ENCODE results near the gene SLC1A3. TPM values are rescaled to one million over a fixed set of nuclear protein-coding genes. Genes with fewer than 3 reads are reported as not detected.

SLC1A3 gene
- total RNA-seq, 1 experiment from 2014 or later: 6.0 TPM

DNA sequence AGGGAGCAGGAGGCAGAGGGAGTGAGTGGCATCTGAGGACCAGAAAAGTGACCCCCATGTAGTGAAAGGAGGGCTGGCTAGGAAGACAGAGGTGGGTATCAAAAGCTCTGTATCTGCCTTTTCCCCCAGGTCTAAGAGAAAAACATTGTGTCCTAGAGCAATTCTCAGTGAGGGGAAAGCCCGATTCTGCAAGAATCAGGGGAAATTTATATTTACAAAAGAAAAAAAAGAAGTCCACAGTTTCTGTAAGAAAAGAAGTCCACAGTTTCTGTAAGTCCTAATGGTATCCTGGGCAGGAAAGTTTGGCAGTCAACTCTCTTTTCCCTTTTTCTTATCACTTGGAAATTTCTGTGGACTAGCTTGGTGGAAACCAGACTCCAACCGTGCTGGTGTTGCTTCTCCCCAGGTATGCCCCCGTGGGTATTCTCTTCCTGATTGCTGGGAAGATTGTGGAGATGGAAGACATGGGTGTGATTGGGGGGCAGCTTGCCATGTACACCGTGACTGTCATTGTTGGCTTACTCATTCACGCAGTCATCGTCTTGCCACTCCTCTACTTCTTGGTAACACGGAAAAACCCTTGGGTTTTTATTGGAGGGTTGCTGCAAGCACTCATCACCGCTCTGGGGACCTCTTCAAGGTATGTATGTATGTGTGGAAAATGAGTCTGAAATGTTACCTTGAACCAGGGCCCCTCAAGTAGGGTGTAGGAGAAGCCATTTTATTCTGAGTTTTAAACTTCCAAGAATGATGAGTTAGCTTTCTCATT, 73.0 kb downstream of the SLC1A3 start:
- intact Hi-C loops (cut with micrococcal nuclease; ENCODE audit: unreplicated experiment): no loop called here

GRCh38 chr5:36680066-36680465, 73.7 kb downstream of the SLC1A3 start:
- DNase-seq: no peak
- no TSS peak for BruUV-seq (replicated peaks)
- CTCF ChIA-PET: no interaction called here

More for the DNA sequence above, 73.0 kb downstream of the SLC1A3 start:
- Mint-ChIP-seq H3K27ac (ENCODE audit: unreplicated experiment) (no peak overlapping the region), H3K4me3 (ENCODE audit: low read depth, unreplicated experiment) (no peak overlapping the region), H3K9me3 (ENCODE audit: low read depth, unreplicated experiment) (no peaks in the 10 kb centered on the region), H3K4me1 (ENCODE audit: low read depth, unreplicated experiment) (no peaks in the 10 kb centered on the region), H3K36me3 (ENCODE audit: insufficient read depth, unreplicated experiment) (no peaks in the 10 kb centered on the region), H3K27me3 (ENCODE audit: unreplicated experiment) (peaks cover 13% of the 10 kb centered on the region)
- no peak for DNase-seq
- TF ChIP-seq, protein P1, sequence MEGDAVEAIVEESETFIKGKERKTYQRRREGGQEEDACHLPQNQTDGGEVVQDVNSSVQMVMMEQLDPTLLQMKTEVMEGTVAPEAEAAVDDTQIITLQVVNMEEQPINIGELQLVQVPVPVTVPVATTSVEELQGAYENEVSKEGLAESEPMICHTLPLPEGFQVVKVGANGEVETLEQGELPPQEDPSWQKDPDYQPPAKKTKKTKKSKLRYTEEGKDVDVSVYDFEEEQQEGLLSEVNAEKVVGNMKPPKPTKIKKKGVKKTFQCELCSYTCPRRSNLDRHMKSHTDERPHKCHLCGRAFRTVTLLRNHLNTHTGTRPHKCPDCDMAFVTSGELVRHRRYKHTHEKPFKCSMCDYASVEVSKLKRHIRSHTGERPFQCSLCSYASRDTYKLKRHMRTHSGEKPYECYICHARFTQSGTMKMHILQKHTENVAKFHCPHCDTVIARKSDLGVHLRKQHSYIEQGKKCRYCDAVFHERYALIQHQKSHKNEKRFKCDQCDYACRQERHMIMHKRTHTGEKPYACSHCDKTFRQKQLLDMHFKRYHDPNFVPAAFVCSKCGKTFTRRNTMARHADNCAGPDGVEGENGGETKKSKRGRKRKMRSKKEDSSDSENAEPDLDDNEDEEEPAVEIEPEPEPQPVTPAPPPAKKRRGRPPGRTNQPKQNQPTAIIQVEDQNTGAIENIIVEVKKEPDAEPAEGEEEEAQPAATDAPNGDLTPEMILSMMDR (IDR thresholded peaks at IDR 0.05; ENCODE audit: unreplicated experiment): no peak
- BruUV-seq (replicated peaks): no TSS peak
- CTCF ChIA-PET: no interaction called here

DNA sequence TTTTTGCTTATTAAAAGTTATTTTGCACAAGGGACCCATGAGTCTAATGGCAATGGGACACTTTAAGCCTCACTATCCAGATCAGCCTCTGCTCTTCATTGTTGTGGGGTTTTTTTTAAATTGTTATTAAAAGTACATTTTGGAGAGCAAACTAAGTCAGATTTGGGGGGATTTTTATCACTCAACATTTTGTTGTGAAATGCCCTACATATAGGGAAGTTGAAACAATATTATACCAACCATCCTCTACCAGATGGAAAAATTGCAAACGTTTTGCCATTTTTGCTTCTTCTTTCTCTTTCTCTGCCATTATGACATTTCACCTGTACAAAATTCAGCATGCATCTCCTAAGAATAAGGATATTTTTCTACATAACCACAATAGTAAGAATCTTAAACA, 75.3 kb downstream of the SLC1A3 start:
- peaks cover 13% of the 10 kb centered on the region for H3K27me3 Mint-ChIP-seq (ENCODE audit: unreplicated experiment)
- BruUV-seq (replicated peaks): no TSS peak
- no peak for DNase-seq
- intact Hi-C loops (cut with micrococcal nuclease; ENCODE audit: unreplicated experiment): no loop called here
- H3K9me3 Mint-ChIP-seq (ENCODE audit: low read depth, unreplicated experiment): no peaks in the 10 kb centered on the region
- no peak overlapping the region for H3K27ac Mint-ChIP-seq (ENCODE audit: unreplicated experiment)
- H3K36me3 Mint-ChIP-seq (ENCODE audit: insufficient read depth, unreplicated experiment): no peaks in the 10 kb centered on the region
- no peaks in the 10 kb centered on the region for H3K4me1 Mint-ChIP-seq (ENCODE audit: low read depth, unreplicated experiment)
- no peak overlapping the region for H3K4me3 Mint-ChIP-seq (ENCODE audit: low read depth, unreplicated experiment)
- TF ChIP-seq, protein P1 (IDR thresholded peaks at IDR 0.05; ENCODE audit: unreplicated experiment): no peak
- CTCF ChIA-PET: no interaction called here

More at GRCh38 chr5:36680066-36680465, 73.7 kb downstream of the SLC1A3 start:
- H3K27me3 Mint-ChIP-seq (ENCODE audit: unreplicated experiment): peaks cover 13% of the 10 kb centered on the region
- intact Hi-C loops (cut with micrococcal nuclease; ENCODE audit: unreplicated experiment): no loop called here
- no peaks in the 10 kb centered on the region for H3K36me3 Mint-ChIP-seq (ENCODE audit: insufficient read depth, unreplicated experiment)
- TF ChIP-seq, protein P1 (IDR thresholded peaks at IDR 0.05; ENCODE audit: unreplicated experiment): no peak
- no peaks in the 10 kb centered on the region for H3K9me3 Mint-ChIP-seq (ENCODE audit: low read depth, unreplicated experiment)
- no peak overlapping the region for H3K27ac Mint-ChIP-seq (ENCODE audit: unreplicated experiment)
- no peak overlapping the region for H3K4me3 Mint-ChIP-seq (ENCODE audit: low read depth, unreplicated experiment)
- H3K4me1 Mint-ChIP-seq (ENCODE audit: low read depth, unreplicated experiment): no peaks in the 10 kb centered on the region

DNA sequence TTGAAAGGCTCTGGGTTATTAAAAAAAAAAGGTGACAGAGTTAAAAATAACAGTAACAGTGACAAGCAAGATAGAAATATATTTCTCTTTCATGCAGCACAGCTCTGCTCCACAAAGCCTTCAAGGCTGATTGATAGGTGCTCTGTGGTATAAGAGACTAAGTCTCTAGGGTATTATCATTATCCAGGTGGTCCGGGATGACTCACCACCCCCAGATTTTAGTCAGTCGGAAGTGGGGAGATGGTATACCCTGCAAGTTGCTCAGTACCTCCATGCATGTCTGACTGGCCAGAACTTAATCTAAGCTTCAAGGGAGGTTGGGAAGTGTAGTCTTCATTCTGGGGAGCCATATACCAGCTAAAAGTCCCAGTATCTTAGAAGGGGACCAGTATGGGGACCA, 76.1 kb downstream of the SLC1A3 start:
- Mint-ChIP-seq H3K9me3 (ENCODE audit: low read depth, unreplicated experiment) (no peaks in the 10 kb centered on the region), H3K4me1 (ENCODE audit: low read depth, unreplicated experiment) (no peaks in the 10 kb centered on the region), H3K4me3 (ENCODE audit: low read depth, unreplicated experiment) (no peak overlapping the region), H3K36me3 (ENCODE audit: insufficient read depth, unreplicated experiment) (no peaks in the 10 kb centered on the region), H3K27me3 (ENCODE audit: unreplicated experiment) (peaks cover 13% of the 10 kb centered on the region), H3K27ac (ENCODE audit: unreplicated experiment) (no peak overlapping the region)
- intact Hi-C loops (cut with micrococcal nuclease; ENCODE audit: unreplicated experiment): no loop called here
- no peak for DNase-seq
- TF ChIP-seq, protein P1 (IDR thresholded peaks at IDR 0.05; ENCODE audit: unreplicated experiment): no peak
- no TSS peak for BruUV-seq (replicated peaks)
- CTCF ChIA-PET: interaction anchor here (0.6 kb wide), 1 partner anchor 13 kb away, joined by 3 read pairs; no protein-coding TSS in a partner anchor
